A673 (cell line): ENCODE data around the gene CDH4.

Source experiments
- EZH2 ChIP-seq: fragments of 200-600 bp; sonication (generic); IDR thresholded peaks from 2 replicates; pipeline ENCODE4 v1.6.1; 2017; ENCODE audit warnings: borderline replicate concordance, low read depth, mild to moderate bottlenecking, mixed read lengths, antibody characterized with exemption, low read length; ENCODE audit not compliant: poor library complexity, severe bottlenecking
- TF ChIP-seq, protein P1 (sequence below): fragments of 300-800, 200-600 bp; sonication (generic); conservative IDR thresholded peaks from 2 replicates; pipeline ENCODE4 v1.5.1; 2017; ENCODE audit warnings: low read depth, mild to moderate bottlenecking, antibody characterized with exemption, low read length, moderate library complexity, mixed read lengths

DNA sequence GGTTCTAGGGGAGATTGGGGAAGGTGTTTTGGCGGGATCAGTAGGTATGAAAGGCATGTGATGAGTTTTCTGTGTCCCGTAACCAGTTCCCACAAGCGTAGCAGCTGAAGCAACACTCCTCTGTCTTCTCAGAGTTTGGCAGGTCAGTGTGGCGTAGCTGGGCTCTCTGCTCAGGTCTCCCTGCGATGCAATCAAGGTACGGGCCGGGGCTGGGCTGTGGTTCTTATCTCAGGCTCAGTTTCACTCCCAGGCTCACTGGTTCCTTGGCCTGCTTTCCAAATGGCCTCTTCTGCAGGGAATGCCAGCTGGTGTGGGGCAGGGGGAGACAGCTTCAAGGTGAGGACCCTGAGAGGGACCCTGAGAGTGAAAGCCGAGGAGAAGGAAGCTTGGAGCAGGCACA lies 280.7 kb downstream of the CDH4 start:
- TF ChIP-seq, protein P1, sequence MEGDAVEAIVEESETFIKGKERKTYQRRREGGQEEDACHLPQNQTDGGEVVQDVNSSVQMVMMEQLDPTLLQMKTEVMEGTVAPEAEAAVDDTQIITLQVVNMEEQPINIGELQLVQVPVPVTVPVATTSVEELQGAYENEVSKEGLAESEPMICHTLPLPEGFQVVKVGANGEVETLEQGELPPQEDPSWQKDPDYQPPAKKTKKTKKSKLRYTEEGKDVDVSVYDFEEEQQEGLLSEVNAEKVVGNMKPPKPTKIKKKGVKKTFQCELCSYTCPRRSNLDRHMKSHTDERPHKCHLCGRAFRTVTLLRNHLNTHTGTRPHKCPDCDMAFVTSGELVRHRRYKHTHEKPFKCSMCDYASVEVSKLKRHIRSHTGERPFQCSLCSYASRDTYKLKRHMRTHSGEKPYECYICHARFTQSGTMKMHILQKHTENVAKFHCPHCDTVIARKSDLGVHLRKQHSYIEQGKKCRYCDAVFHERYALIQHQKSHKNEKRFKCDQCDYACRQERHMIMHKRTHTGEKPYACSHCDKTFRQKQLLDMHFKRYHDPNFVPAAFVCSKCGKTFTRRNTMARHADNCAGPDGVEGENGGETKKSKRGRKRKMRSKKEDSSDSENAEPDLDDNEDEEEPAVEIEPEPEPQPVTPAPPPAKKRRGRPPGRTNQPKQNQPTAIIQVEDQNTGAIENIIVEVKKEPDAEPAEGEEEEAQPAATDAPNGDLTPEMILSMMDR: no peak
- no peak for TF ChIP-seq EZH2
